NCI-H748 (cell line): ENCODE results near the gene PEX1.
"Not testable (repeated sequence)": the region's sequence is repeated elsewhere in the genome, so short reads cannot be mapped to it uniquely, and the experiment has no call there.

ENCODE experiments used
- DNase-seq: peaks from one replicate; lab custom pipeline; 2025; ENCODE audit not compliant: unreplicated experiment; lab: John Stamatoyannopoulos, UW

The PEX1 gene

DNA sequence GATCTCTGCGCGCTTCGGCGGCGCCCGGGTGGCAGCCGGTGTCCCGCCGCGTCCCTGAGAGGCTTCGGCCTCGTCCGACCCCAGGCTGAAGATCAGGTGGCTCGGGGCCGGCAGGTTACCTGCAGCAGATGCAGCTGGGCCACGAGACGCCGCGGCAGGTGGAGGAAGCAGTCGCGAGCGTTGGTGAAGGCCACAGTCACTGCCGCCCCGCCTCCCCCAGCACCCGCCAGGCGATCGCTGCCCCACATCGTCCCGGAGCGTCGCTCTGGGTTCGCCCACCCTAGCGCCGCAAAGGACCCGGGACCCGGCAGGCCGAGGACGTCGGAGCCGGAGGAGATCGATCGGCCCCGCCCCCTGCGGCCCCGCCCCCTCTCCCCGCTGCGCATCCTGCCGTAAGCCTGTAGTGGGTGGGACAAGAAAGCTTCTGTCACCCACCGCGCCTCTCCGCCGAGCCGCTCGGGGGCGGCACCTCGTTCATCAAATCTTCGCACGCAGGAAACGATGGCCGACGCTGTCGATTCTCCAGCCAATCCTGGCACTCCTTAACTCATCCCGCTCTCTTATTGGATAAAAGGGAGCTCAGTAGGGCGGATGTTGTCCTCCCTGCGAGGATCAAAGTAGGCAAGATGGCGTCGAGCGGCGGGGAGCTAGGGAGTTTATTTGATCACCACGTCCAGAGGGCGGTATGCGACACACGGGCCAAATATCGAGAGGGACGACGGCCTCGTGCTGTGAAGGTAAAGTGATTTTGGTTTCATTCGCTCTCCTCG is at the start of gene PEX1, which contains the start of gene RBM48:
Gene PEX1, minus strand, starts transcription at position 333 of the 770 bp plus-strand sequence. Its CDS starts 85 bp downstream, at position 248.
Gene RBM48, plus strand, starts transcription at position 608 of the 770 bp plus-strand sequence. Its CDS starts 19 bp downstream, at position 627.
- DNase-seq, result peak; percentile 99

DNA sequence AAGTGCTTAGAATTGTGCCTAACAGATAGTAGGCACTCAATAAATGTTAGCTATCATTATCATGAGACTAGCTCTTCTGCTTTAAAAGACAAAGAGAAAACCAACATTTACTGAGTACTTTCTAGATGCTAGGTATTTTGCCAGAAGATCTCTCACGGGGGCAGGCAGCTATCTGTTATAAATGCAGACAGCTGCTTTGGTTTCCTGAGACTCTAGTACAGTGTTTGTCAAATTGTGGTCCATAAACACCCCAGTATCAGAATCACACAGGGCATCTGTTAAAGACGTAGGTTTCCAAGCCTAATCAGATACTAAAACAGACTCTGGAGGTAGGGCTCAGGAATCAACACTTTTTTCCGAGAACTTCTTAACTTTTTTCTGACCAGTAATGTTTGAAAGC is 48.0 kb upstream of the PEX1 start:
- DNase-seq, result no peak

DNA sequence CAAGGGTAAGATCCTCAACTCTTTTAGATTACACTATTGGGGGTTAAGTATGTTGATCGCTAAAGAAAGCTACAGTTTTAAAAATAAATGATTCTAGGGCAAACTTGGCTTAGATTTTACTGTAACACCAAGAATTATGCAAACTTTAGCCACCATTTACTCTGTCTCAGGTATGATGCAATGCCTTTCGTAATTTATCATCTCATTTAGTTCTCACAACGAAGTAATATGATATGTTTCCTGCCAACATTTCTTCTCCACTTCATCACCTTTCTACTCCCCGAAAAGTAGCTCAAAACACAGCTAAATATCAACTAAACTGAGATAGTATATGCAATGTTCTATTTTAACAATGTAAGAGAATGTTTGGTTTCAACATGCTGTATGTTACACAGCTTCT is 40.8 kb upstream of the PEX1 start:
- DNase-seq, result no peak

DNA sequence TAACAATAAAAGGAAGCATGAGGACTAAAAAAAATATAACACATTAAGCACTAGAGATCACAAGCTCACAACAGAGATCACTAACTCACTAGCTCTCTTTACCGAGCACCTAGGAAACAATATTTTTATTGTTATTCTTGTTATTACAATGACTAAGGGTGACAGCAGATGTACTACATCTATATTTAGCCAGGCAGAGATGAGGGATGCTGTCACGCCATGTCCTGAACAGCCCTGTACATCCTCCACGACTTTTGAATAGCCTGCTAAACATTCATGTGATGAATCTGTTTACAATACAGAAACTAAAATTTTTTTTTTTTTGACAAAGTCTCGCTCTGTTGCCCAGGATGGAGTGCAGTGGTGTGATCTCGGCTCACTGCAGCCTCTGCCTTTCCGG is 39.1 kb upstream of the PEX1 start:
- no peak for DNase-seq

DNA sequence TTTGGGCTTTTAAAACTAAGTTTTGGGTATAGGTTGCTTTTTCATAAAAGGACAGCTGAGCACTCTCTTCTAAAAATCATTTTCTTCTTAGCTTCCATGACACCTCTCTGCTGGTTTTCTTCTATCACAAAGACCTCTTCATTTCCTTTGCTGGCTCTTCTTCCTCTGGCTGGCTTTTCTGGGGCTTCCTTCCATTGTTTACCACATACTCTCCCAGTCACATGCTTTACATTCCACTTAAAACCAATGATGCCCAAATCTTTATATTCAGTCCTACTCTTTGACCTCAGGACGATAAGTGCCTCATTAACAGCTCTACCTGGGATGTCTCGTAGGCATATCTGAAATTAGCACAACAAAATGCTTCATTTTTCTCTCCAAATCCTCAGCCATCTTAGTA is 35.0 kb upstream of the PEX1 start:
- DNase-seq, result no peak

DNA sequence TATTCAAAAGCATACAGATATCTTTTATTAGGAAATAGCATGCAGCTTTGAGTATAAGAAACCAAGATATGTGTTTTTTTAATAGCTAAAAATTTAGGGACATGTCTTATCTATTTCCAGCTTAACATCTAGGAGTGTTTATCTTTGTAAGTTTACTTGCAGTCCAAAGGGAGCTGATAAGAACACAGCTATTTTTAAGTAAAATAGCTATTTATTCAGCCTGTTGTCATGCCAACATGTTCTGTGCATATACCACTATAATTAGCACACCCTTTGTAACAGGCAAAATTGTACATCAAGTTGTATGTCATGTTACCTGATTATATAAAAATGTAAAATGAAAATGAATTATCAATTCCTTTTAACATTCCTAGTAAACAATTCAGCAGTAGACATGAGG is 32.3 kb upstream of the PEX1 start:
- DNase-seq, result no peak

DNA sequence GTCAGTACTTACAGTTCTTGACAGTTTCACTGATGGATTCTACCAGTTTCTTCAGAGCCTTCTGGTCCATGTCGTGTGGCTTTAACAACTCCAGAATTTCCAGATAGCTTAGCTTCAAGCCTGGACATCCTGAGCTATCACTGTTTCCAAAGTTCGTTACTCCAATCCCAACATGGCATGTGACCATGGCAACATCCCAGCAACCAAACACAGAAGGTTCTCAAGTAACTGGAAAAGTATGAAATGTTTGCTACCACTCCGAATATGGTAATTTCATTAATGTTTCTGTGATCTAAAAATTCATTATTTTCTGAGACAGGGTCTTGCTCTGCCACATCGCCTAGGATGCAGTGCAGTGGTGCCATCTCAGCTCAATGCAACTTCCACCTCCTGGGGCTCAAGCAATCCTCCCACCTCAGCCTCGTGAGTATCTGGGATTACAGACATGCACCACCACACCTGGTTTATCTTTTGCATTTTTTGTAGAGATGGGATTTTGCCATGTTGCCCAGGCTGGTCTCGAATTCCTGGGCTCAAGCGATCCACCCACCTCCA is 29.6 kb upstream of the PEX1 start:
- no peak for DNase-seq

DNA sequence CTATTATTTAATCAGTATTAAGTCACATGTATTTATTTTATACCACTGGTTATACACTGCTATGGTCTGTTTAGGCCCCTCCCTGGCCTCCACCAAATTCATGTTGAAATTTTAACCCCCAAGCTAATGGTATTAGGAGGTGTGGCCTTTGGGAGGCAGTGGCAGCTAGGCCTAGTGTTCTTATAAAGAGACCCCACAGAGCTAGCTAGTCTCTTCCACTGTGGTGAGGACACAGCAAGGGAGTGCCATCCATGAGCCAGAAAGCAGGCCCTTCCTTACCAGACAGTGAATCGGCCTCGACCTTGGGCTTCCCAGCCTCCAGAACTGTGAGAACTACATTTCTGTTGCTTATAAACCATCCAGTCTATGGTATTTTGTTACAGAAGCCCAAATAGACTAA is 28.9 kb upstream of the PEX1 start:
- no peak for DNase-seq

DNA sequence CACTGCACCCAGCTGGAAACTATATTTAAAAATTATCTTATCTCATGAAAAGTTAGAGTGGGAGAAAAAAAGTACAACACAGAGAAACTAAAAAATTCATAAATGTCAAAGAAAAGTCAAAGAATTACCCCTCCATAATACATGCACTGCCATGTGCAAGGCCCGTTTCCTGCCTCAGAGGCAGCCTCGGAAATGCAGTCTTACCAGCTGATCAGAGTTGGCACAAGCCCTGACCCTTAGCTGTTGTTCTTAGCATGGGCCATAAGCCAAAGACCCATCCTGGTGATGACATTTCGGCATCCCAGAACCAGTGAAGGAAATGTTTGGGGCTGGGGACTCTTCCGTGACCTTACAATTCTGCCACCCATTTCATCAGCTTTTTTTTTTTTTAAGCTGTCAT is 21.9 kb upstream of the PEX1 start:
- no peak for DNase-seq

DNA sequence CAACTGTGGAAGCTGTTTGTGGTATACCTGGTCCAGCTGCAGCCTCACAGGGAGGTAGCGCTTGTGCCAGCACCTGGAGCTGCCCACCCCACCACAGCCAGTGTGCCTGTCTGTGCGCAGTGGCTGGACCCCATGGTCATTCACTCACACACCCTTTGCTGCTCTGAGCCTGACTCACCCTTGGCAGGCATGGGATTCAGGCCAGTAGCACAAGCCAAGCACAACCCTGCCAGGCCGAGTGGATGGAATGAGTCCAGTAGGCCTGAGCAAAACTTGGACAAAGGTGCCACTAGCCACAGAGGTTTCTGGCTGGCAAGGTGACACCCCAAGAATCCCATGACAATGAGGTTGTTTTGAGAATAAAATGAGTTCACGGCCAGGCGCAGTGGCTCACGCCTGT is 19.3 kb upstream of the PEX1 start:
- DNase-seq, result no peak

DNA sequence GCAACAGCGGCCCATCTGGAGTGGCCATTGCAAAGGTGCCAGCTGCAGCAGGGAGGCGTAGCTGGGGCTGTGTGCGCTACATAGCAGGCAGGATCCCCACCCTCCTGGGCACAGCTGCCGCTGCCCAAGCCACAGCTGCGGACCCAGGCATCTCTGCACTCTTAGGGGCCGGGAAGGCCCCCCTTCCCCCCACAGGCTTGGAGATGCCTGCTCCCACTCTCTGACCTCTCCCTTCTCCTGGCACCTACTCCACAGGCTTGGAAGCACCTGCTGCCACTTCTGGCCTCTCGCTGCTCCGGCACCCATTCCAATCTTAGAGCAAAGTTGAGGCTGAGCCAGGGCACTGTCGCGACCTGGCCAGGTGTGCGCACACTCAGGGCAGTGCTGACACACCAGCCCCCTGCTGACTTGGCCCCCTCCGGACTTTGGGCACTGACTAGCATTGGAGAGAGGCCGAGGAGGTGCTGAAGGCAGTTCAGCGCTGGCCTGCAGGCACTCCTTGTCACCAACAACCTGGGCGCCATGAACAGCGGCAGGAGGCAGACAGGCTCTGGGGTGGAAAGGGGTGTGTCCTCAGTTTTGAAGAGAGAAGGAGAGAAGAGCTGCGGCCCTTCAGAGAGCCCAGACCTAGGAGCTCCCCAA is 18.7 kb upstream of the PEX1 start:
- DNase-seq, result no peak

DNA sequence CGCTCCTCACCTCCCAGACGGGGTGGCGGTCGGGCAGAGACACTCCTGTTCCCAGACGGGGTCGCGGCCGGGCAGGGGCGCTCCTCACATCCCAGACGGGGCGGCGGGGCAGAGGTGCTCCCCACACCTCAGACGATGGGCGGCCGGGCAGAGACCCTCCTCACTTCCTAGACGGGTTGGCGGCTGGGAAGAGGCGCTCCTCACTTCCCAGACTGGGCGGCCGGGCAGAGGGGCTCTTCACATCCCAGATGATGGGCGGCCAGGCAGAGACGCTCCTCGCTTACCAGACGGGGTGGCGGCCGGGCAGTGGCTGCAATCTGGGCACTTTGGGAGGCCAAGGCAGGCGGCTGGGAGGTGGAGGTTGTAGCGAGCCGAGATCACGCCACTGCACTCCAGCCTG is 16.8 kb upstream of the PEX1 start:
- not testable (repeated sequence) for DNase-seq

DNA sequence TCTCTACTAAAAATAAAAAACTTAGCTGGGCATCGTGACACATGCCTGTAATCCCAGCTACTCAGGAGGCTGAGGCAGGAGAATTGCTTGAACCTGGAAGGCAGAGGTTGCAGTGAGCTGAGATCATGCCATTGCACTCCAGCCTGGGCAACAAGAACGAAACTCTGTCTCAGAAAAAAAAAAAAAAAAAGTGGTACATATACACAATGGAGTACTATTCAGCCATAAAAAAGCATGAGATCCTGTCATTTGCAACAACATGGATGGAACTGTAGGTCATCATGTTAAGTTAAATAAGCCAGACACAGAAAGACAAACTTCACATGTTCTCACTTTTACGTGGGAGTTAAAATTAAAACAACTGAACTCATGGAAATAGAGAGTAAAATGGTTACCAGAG is 15.2 kb upstream of the PEX1 start:
- DNase-seq, result not testable (repeated sequence)

DNA sequence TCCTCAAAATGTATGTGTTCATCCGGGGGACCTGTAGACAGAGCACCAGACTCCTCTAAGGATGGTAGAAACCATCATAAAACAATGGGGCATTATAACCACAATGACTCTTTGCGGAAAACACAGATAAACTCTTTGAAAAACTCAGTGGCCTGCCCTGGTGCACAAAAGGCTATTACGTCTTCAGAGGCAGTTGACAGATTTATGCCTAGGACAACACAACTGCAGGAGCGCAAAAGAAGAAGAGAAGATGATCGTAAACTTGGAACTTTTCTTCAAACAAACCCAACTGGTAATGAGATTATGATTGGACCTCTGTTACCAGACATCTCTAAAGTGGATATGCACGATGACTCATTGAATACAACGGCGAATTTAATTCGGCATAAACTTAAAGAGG is 6.3 kb upstream of the PEX1 start:
- DNase-seq, result no peak

DNA sequence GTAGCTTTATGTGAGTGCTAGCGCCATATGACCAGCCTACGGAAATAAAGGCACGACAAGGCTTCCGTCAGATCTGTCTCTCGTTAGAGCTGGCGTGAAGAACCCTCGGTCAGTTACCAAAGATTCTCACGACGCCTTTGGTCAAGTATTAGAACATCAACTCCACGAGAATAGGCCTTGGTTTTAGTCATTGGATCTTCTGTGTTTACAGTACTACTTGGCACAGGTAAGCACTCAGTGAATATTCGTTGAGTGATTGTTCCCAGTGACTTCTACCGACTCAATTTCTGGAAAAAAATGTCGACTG is 591 bp upstream of the PEX1 start:
- no peak for DNase-seq

DNA sequence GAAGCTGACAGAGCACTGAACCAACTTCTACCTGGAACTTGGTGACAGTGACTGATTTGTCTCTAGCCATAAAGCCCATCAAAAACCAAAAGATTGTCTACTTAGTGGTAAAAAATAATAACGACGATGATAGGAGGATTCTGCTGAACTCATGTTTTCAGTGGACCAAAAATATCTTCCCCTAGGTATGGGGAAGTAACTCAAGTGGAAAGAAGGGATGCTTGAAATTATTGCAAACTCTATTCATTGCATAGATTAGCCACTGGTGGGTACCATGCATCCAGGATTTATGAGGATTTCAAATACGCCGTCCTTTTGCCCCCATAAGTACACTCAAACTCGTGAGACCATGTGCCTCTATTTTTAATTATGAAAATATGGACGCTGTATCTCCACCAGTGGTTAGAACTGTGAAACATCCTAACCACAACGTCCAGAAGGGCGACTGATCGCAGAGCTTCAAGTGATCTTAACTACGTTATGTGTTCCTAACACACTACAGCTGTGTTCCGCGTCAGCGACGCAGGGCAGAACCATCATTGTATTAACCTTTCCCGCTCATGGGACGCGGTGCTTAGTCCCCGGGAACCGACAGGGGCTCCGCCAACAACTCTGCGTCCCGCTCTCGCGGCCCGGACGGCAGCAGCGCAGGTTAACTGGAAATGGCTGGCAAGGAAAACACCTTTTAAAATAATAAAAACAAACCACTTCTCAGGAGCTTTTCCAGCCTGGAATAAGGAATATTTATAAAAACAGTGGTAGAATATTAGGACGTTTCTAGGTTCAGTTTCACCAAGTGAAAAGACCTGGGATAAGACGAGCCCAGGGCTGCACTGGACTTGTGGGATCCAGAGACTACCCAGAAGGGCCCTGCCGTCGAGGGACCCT is 776 bp downstream of the PEX1 start:
- peak; percentile 79 for DNase-seq

DNA sequence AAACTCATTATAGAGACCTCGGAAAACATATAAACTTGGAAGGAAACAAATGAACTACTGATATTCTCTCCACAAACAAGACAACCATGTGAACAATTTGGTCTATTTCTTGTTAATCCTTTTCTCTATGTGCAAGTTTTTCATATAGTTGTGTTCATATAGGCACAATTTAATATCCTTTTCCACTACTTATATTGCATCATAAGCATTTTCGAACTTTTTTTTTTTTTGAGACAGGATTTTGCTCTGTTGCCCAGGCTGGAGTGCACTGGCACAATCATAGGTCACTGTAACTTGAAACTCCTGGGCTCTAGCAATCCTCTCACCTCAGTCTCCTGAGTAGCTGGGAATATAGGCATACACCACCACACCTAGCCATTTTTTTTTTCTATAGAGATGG is 5.2 kb downstream of the PEX1 start:
- DNase-seq, result no peak

DNA sequence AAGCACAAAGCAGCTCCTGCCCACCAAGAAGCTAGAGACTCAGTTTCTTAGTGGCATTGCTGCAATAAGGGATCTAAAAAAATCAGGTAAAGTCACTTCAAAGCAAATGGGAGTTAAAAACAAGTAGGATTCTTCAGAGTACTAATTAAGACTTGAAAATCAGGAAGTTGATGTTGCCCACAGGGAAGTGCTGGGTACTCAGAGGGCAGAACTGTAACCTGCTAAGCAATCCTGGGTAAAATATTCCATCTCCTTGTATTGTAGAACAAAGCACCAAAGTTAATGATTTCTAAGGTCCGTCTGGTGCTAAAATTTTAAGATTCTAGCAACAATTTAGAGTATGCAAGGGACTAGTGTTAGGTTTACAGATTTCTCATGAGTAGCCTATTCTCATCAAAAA is 8.3 kb downstream of the PEX1 start:
- DNase-seq, result no peak

DNA sequence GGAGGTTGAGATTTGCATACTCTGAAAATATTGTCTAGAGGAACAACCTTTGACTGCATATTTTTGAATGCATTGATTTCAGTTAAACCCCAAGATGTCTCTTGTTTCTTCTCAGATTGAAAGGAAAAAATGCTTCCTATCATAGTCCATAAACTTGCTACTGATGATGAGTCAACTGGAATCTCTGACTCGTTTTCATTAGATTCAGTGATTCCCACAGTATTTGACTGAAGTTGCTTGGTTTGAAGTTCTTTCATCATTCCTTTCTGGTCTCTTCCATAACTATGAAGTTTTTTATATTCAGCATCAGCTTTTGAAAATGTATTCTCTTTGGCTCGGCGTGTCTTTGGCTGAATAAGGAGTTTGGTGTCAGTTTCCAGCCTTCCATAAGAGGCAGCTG is 10.7 kb downstream of the PEX1 start:
- no peak for DNase-seq

DNA sequence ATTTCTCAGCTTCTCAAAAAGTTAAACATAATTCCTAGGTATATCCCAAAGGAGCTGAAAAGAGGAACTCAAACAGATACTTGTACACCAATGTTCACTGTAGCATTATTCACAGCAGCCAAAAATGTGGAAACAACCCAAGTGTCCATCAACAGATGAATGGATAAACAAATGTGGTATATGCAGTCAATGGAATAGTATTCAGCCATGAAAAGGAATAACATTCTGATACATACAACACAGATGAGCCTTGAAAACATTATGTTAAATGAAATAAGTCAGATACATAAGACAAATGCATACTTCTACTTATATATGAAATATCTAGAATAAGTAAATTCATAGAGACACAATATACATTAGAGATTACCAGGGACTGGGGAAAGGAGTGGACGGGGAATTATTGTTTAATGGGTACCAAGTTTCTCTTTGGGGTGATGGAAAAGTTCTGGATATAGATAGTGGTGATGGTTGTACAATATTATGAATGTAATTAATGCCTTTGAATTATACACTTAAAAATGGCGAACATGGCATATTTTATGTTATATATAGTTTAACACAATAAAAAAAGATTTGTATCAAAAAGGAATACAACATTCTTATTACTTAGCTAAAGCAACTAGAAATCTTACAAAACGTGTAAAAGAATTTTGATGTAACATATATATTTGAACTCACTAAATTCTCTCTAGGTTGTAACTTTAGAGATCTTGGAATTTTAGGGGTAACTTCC is 15.0 kb downstream of the PEX1 start:
- DNase-seq, result no peak

DNA sequence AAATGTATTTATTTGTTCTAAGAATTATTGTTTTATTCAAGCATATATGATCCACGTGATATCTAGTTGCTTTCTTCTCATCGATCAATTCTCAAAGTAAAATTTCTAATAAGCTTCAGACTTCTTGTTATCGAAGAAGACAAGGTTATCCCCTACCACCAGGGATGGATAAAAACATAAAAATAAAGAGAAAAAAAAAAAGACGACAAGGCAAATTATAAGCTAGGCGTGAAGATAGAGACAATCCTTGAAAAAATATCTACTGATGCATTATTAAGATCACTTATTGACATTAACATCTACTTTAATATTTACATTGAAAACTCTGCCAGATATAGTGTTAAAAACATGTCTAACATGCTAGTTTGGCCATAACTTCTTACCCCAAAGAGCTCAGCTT is 19.4 kb downstream of the PEX1 start:
- DNase-seq, result no peak
